Ovary (tissue), 9 donors: ENCODE results near the gene ZMYM4. TPM values are rescaled to one million over a fixed set of nuclear protein-coding genes. Genes with fewer than 3 reads are reported as not detected.
"Not testable (repeated sequence)": the region's sequence is repeated elsewhere in the genome, so short reads cannot be mapped to it uniquely, and the experiment has no call there.

Experiments
- DNase-seq, 5 donors: peaks; one replicate each; pipeline ENCODE4 v3.0.0-alpha.2; 2019 to 2020
- H3K27ac ChIP-seq, 2 donors: fragments of 200-600 bp; one replicate each; pipeline versions ENCODE4 v1.5.1 to v1.8.0; 2019 to 2022
- H3K27me3 ChIP-seq: fragments of 200-600 bp; one replicate; pipeline ENCODE4 v1.8.0; 2022
- H3K36me3 ChIP-seq: fragments of 200-600 bp; sonication (generic); one replicate; pipeline ENCODE4 v1.5.1; 2019
- H3K4me1 ChIP-seq: one replicate; pipeline ENCODE4 v1.8.1; 2013; ENCODE audit warnings: mild to moderate bottlenecking, moderate library complexity; ENCODE audit not compliant: insufficient read depth
- H3K4me3 ChIP-seq: fragments of 200-600 bp; sonication (generic); one replicate; pipeline ENCODE4 v1.5.1; 2017
- H3K9me3 ChIP-seq, 2 donors: fragments of 200-600 bp in 1 of 2; sonication (generic) in 1 of 2; one replicate each; pipeline versions ENCODE4 v1.5.1 to v1.8.1; 2013 to 2019; ENCODE audit warnings: mild to moderate bottlenecking in 1 of 2, moderate library complexity in 1 of 2
- CTCF ChIP-seq, 3 donors: fragments of 450-650 bp in 2 of 3; fragments of 200-600 bp in 1 of 3; IDR thresholded peaks; one replicate each; pipeline versions ENCODE4 v1.5.1 to v1.8.0; 2016 to 2022; ENCODE audit warnings: antibody characterized with exemption in 3 of 3, mild to moderate bottlenecking in 1 of 3
- EP300 ChIP-seq: sonication (generic); formaldehyde crosslinking; IDR thresholded peaks from one replicate; pipeline ENCODE4 v1.6.1; 2017; ENCODE audit warnings: antibody characterized with exemption
- POLR2A ChIP-seq: fragments of 450-650 bp; IDR thresholded peaks from one replicate; pipeline ENCODE4 v1.6.1; 2017; ENCODE audit warnings: antibody characterized with exemption, mild to moderate bottlenecking, moderate library complexity
- WGBS, 3 donors: extraction: QIAGEN DNeasy Blood & Tissue Kit in 1 of 3; methylation state at CpG; one replicate each; pipeline versions ENCODE4 v1.1.5 to v1.1.7; 2013 to 2017; 5-methylcytosine and 5-hydroxymethylcytosine counted together
- intact Hi-C, 4 donors: fragments of 100-400 bp; cut with DNase I; formaldehyde crosslinking; loops; one replicate each; pipeline versions ENCODE4 v1.11.0 to v1.15.1; 2022 to 2023
- polyA plus RNA-seq, 2 donors: library from polyadenylated mRNA; stranded (reverse); fragments of 200-250 nt in 1 of 2; fragments of 350-450 nt in 1 of 2; fragmentation: Illumina TruSeq in 1 of 2; extraction: RNeasy Lipid Tissue Mini Kit (QIAGEN cat#74804) in 1 of 2; gene quantifications; one replicate each; pipeline ENCODE4 v1.2.3, GENCODE V29; 2013 to 2014
- total RNA-seq, 7 donors: library from RNA; depleted of rRNA in 2 of 7; stranded (reverse); fragments of >200 nt in 2 of 7; fragmentation: NEBNext Ultra II Directional in 3 of 7; extraction: Animal tissue kit (Norgen Biotek cat#: 25700) in 3 of 7; gene quantifications; one replicate each; pipeline versions ENCODE4 v1.1.0 to v1.2.4, GENCODE V29; 2016 to 2023
- donor health status: DM: no; HTN: no; CAD: no; lungs with moderate emphysema.
- donor health status: DM: no; HTN: no; CAD: no.
- donor health status: Bipolar disorder and iron deficiency.
- donor health status: DM: yes; HTN: yes; CAD: no.
- donor health status: DM: no; HTN: no; CAD: no.
- donor health status: DM: yes; HTN: yes; CAD: no.

The ZMYM4 gene
- total and polyA plus RNA-seq, 9 donors = 15.9 to 77.2 (median 52.2) TPM

GRCh38 chr1:35226546-35226945 is 42.0 kb upstream of the ZMYM4 start:
- H3K9me3 ChIP-seq = no peaks in the 10 kb centered on the region
- peaks cover 3% of the 10 kb centered on the region for H3K4me1 ChIP-seq
- intact Hi-C loops = no loop called here
- DNase-seq = no peak
- no peak overlapping the region for H3K27ac ChIP-seq
- WGBS, 3 donors = 91 to 95% (median 93%) methylated on average over 2 of the region's 2 CpGs
- no peaks in the 10 kb centered on the region for H3K36me3 ChIP-seq
- H3K27me3 ChIP-seq = no peaks in the 10 kb centered on the region
- no peak overlapping the region for H3K4me3 ChIP-seq
- TF ChIP-seq CTCF (IDR thresholded peaks at IDR 0.05) (no peak), EP300 (no peak), POLR2A (no peak)

- no peaks in the 10 kb centered on the region for H3K4me1 ChIP-seq
- no peaks in the 10 kb centered on the region for H3K9me3 ChIP-seq
- no peak for DNase-seq
- TF ChIP-seq EP300 (no peak), CTCF (IDR thresholded peaks at IDR 0.05) (no peak)
- H3K36me3 ChIP-seq = no peaks in the 10 kb centered on the region
- H3K27ac ChIP-seq = no peak overlapping the region
- H3K4me3 ChIP-seq = no peak overlapping the region
- 90 to 97% (median 93%) methylated on average over 1 of the region's 1 CpG for WGBS, 3 donors
- intact Hi-C loops = no loop called here
- H3K27me3 ChIP-seq = no peaks in the 10 kb centered on the region
These were observed 38.7 kb upstream of the ZMYM4 start for GRCh38 chr1:35229587-35230360.

GRCh38 chr1:35231287-35231686 is 37.2 kb upstream of the ZMYM4 start:
- Histone ChIP-seq H3K4me3 (no peak overlapping the region), H3K27ac (no peak overlapping the region), H3K27me3 (no peaks in the 10 kb centered on the region), H3K36me3 (no peaks in the 10 kb centered on the region), H3K4me1 (no peaks in the 10 kb centered on the region), H3K9me3 (no peaks in the 10 kb centered on the region)
- TF ChIP-seq CTCF (IDR thresholded peaks at IDR 0.05) = no peak
- no peak for TF ChIP-seq POLR2A
- TF ChIP-seq EP300 = no peak
- WGBS, 3 donors = 62 to 72% (median 70%) methylated on average over 1 of the region's 1 CpG
- intact Hi-C loops = no loop called here
- DNase-seq = no peak

- H3K36me3 ChIP-seq, intact Hi-C loops: not testable (repeated sequence)
These were observed 31.7 kb upstream of the ZMYM4 start for GRCh38 chr1:35236772-35237171.

GRCh38 chr1:35243691-35244090 is 24.8 kb upstream of the ZMYM4 start:
- no peaks in the 10 kb centered on the region for H3K36me3 ChIP-seq
- DNase-seq = no peak
- 30 to 55% (median 50%) methylated on average over 1 of the region's 1 CpG for WGBS, 3 donors

More at GRCh38 chr1:35236772-35237171, 31.7 kb upstream of the ZMYM4 start:
- not testable (repeated sequence) for H3K27me3 ChIP-seq, H3K9me3 ChIP-seq, DNase-seq, H3K27ac ChIP-seq, H3K4me3 ChIP-seq, H3K4me1 ChIP-seq
- WGBS, 3 donors = 96 to 100% (median 96%) methylated on average over 2 of the region's 2 CpGs

More at GRCh38 chr1:35243691-35244090, 24.8 kb upstream of the ZMYM4 start:
- no peak overlapping the region for H3K27ac ChIP-seq
- no peak overlapping the region for H3K4me3 ChIP-seq
- intact Hi-C loops = no loop called here
- no peaks in the 10 kb centered on the region for H3K4me1 ChIP-seq
- no peak for TF ChIP-seq EP300
- H3K27me3 ChIP-seq = no peaks in the 10 kb centered on the region
- H3K9me3 ChIP-seq = no peaks in the 10 kb centered on the region
